EL (cell line): ENCODE measurements around the gene NBPF1.
A peak's percentile ranks its signal among the peaks of the same experiment; 100 is the strongest.
"Not testable (repeated sequence)": the region's sequence is repeated elsewhere in the genome, so short reads cannot be mapped to it uniquely, and the experiment has no call there.

Source experiments
- DNase-seq: peaks from one replicate; pipeline ENCODE4 v3.0.0-alpha.2; 2016

The NBPF1 gene

GRCh38 chr1:16605532-16606505, 7.5 kb downstream of the NBPF1 start:
- DNase-seq: no peak

DNA sequence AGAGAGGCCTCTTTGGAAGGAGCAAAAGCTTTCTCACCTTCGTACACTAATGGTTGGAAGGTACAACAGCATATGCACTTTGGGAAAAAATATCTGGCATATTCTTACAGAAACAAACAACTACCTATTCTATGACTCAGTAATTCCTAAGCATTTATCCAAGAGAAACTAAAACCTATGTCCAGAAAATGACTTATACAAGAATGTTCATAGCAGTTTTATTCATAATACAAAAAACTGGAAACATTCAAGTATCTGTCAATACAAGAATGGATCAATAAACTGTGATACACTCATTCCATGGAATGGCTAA, 8.2 kb downstream of the NBPF1 start:
- DNase-seq: no peak

- not testable (repeated sequence) for DNase-seq
Measured at GRCh38 chr1:16604514-16605212, 8.7 kb downstream of the NBPF1 start.

DNA sequence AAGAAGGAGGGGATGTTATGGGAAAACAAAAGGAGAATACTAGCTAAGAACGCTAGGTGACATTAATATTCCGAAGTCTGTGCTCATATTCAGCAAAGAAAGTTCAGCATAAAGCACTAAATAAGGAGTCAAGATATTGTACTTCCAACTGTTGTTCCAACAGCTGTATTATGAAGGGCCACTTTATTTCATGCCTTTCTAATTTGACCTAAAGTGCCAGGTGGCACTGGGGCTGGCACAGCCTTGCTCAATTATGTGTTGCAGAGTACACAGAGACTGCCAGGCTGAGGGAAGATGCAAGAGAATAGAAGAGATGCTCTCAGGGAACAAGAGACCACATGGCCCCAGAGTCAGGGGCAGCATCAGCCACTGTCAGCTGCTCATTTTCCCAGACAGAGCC, 9.7 kb downstream of the NBPF1 start:
- DNase-seq: not testable (repeated sequence)

- DNase-seq: not testable (repeated sequence)
Measured at GRCh38 chr1:16602336-16603011, 10.9 kb downstream of the NBPF1 start.

DNA sequence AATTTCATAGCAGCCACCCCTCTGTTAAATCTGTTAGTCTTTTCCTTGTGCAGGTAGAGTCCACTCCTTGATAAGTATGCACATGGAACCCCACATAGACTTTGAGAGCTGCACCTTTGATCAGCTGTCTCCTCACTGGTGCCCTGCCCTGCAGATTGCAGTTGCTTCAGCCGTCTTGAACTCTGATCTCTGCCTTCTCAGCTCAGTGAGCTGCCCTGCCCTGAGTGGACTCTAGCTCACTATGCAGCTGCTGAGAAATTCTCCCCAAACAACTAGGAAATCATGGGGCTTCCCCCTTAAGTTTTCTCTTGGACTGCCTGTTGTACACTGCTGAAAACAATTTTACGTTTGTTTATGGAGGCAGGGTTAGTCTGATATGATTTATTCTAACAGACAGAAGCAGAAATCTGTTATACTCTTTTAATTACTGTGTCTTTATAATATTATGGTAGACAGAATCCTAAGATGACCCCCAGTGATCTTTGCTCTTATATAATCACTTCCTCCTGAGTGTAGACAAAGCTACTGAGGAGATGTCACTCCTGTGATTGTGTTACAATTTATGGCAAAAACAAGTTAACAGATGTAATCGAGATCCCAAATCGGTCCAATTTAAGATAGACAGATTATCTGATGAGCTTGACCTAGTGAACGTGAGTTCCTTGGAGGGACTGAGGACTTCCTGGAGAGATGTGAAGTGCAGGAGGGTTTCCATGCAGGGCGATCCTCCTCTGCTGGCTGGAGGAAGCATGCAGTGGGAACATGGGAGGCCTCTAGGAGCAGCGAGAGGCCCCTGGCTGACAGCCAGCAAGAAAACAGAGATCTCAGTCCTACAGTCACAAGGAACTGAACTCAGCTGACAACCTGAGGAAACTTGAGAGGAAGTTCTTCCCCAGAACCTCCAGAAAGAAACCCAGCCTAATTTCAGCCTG, 12.2 kb downstream of the NBPF1 start:
- DNase-seq: not testable (repeated sequence)

DNA sequence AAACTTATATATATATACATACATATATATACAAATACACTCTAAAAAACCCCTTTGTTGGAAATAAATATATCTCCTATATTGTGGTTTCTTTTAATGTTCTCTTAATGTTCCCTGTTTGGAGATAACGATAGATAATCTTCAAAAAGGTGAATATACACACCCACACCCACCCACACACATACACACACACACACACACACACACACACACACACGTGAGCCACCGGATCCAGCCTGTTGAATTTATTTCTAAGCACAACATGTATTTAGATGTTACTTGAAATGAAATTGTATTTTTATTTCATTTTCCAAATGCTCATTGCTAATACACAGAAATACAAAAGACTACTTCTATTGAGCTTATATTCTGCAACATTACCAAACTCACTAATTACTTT, 14.0 kb downstream of the NBPF1 start:
- not testable (repeated sequence) for DNase-seq

DNA sequence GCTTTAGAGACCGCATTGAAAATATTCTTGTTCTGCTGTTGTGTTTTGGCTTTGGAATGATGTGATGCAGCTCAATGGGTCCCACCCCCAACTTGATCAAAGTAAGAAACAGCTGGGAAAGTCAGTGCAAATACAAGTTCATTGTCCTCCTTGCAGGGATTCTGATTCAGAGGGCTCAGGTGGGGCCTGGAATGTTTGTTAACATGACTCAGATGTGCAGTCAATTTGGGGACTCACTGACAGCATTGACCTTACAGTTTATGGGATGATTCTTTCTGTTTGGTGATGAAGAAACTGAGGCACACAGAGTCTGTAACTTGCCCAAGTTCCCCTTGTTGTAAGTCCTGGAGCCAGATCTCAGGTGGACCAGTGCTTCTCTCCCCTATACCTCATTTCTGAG, 18.1 kb downstream of the NBPF1 start:
- not testable (repeated sequence) for DNase-seq

DNA sequence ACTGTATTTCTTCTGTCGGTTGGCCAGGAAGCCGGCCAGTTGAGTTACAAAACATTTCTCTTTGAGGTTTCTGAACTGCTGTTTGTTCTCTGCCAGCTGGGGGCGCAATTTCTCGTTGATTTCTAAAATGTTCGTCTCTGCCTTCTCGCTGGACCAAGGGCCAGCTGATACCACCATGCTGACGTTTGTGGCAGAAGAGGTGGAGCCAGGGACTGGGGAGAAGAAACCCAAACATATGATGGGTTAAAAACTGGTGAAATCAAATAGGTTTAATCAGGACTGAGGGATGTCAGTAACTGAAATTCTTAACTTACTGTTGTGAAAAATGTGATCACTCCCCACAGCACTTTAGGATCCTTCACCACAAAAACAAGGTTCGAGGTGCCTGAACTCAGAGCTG, 21.5 kb downstream of the NBPF1 start:
- DNase-seq: not testable (repeated sequence)

DNA sequence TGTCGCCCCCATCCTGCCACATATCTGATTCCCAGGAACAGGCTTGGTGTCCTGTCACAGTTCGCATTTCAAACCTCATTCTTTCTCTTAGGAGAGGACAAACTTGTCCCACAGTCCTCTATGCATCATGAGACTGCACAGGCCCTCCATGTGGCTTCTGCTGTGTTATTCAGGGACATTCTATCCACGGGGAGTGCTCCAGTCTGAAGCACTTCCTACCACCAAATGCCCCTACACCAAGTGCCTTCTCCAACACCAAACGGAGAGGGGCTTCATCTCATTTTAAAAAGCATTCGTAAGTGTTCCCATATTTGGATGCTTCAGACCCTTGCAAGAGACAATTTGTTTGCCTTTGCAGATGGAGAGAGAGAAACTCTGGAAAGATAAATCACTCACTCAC, 25.3 kb downstream of the NBPF1 start:
- DNase-seq: not testable (repeated sequence)

- DNase-seq: not testable (repeated sequence)
Measured at GRCh38 chr1:16587639-16588038, 25.7 kb downstream of the NBPF1 start.

DNA sequence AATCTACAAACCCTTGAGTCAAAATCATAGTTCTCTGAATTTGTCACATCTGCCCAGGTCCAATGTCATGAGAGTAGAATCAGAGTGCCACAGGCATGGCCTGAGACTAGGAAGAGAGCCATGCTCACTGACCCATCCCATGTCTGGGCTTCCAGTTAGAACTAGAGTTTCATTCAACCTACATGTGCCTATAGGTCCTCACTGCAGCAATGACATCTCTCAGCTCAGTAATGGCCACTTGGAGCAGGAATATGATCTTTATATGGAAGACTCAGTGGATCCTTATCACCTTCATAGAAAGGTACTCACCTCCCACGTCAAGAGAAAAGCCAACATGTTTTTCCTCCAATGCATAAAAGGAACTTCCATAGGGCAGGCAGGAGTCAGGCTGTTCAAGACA, 48.0 kb downstream of the NBPF1 start:
- DNase-seq: not testable (repeated sequence)

DNA sequence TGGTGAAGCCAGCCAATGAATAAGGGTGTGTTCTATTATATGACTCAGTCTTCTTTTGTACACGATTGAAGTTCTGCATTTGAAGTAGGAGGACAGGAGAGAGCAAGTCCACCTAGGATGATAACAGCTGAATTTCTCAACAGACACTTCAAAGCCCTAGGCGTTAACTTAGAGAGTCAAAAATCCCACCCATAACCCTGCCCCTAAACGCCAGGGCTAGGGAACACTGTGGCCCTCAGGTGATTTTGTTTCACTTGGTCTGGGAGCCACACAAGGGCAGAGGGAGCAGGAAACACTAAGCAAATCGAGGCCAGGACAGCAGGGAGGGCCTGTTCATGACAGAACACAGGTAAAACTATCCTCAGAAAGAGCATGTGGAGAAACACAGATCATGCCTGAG, 52.3 kb downstream of the NBPF1 start:
- DNase-seq: not testable (repeated sequence)

GRCh38 chr1:16560498-16560897, 52.9 kb downstream of the NBPF1 start:
- DNase-seq: not testable (repeated sequence)

- not testable (repeated sequence) for DNase-seq
Measured at GRCh38 chr1:16559688-16560087, 53.7 kb downstream of the NBPF1 start.

DNA sequence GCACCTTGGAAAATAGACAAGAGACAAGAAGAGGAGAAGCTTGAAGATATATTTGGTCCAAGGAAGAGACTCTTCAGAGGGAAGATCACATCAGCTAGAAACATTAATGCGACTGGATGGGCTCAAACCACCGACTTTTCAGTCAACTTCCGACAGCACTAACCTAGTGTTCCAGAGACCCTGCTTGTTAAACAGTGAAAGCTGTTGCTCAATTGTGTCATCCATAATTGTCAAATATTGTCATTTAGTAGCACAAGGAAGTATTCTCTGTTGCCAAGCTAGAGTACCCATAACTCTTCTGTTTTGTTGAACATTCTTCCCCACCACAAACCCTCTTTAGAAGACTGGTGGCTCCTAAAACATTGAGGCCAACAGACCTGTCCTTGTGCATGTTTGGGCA, 56.3 kb downstream of the NBPF1 start:
- not testable (repeated sequence) for DNase-seq

GRCh38 chr1:16553244-16553643, 60.1 kb downstream of the NBPF1 start:
- DNase-seq: not testable (repeated sequence)

DNA sequence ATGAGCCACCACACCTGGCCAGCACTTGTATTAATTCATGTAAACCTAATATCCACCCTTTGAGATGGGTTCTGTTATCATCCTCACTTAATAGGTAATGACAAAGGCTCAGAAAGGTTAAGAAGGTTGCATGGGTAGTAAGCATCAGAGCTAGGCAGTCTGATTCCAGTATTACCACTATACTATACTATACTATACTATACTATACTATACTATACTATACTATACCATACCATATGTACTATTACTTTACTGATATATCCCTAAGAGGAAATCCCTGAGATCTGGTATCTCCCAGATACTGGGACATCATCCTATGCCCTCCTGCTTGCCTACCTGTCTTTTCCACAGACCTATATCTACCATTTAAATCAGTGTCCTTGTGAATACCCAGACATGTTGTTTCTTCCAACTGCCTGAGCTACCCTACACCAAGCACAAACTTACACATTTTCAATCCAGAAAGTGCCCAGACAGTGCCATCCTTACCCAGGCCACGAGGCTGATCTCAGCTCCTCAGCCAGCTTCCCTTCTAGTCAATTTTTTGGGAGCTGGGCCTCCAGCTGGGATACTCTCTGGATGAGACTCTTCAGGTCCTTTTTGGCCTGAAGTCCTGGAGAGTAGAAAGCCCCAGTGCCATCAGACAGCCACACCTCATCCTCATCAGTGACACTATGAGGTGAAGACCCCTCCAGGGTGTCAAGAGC, 63.0 kb downstream of the NBPF1 start:
- DNase-seq: not testable (repeated sequence)

DNA sequence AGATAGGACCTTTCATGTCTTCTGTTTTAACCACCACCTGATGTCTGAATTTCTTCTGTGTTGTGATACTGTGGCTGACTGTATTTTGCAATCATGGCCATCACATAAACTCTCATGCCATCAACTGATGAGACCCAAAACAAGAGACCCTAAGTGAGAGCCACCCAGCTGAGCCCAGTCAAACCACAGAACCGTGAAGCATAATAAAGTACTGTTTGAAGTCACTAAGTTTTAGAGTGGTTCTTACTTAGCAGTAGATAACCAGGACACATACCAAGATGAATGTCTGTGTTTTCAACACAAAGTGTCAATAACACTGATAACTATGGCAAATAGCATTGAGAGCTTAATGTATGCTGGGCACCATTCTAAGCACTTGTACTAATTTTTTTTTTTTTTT, 63.8 kb downstream of the NBPF1 start:
- DNase-seq: not testable (repeated sequence)

DNA sequence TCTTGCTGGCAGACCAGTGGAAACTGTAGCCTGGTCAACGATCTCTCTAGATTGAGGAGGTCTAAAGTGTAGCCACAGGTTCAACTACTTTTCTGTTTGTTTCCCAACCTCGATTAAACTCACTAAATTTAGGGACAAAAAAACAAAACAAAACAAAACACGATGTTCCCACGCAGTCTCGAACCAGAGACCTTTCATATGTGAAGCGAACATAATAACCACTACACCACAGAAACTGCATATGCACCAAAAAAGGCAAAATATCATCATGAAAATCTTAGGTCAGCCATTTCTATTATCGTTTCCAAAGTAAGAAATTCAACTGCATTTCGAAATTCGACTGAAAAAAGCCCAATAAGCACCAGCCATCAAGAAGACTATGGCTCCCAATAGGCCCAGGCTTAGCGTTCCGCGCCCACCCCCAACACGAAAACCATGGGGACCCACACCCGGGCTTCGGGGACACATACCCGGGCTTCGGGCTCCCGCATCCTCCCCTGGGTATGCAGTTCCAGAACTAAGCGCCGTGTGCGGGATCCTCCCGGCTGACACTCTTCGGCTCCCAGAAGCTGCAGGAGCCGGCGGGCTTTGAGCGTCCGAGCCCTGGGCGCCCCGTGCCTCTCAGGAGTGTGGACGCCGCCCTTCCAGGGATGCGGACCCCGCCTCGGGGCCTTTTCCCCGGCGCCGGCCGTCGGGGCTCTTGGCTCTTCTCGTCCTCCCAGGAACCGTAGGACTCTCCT, 65.7 kb downstream of the NBPF1 start:
- DNase-seq: not testable (repeated sequence)

DNA sequence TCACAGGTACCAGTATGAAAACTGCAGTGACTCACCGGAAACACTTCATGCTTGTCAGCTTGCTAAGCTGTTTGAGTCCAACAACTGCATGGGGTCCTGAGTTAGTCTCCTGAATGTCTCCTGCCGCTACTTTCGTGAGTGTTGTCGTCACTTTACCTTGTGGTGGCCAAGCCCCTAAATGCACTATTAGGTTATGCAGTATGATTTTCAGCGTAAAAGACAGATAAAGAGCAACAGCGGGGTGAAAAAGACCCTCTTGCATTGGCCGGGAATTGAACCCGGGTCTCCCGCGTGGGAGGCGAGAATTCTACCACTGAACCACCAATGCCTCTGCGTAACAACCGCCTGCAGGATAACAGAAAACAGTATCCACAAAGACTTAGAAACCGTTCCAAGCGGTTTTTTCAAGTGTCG, 67.7 kb downstream of the NBPF1 start:
- DNase-seq: peak; percentile 77
